ENCODE measurements around the gene POU6F2.
"Not testable (repeated sequence)": the region's sequence is repeated elsewhere in the genome, so short reads cannot be mapped to it uniquely, and the experiment has no call there.

The POU6F2 gene

GRCh38 chr7:39353615-39354376 is 376.1 kb downstream of the POU6F2 start:
- DNase-seq (ENCODE audit: low read depth in 2 of 2), result no peak

- no peak for DNase-seq (ENCODE audit: low read depth in 2 of 2)
Observed at GRCh38 chr7:39355664-39356063, 378.0 kb downstream of the POU6F2 start.

GRCh38 chr7:39356172-39356925 is 378.6 kb downstream of the POU6F2 start:
- DNase-seq (ENCODE audit: low read depth in 2 of 2), result no peak

- DNase-seq (ENCODE audit: low read depth in 2 of 2), result no peak
Observed at GRCh38 chr7:39357648-39358047, 379.9 kb downstream of the POU6F2 start.

GRCh38 chr7:39360038-39360437 is 382.3 kb downstream of the POU6F2 start:
- DNase-seq (ENCODE audit: low read depth in 2 of 2), result no peak

- DNase-seq (ENCODE audit: low read depth in 2 of 2), result no peak
Observed at GRCh38 chr7:39360766-39361165, 383.1 kb downstream of the POU6F2 start.

- DNase-seq (ENCODE audit: low read depth in 2 of 2), result no peak
Observed at GRCh38 chr7:39365751-39366295, 388.1 kb downstream of the POU6F2 start.

- DNase-seq (ENCODE audit: low read depth in 2 of 2), result no peak
Observed at GRCh38 chr7:39367451-39367850, 389.7 kb downstream of the POU6F2 start.

- DNase-seq (ENCODE audit: low read depth in 2 of 2), result no peak
Observed at GRCh38 chr7:39367943-39368342, 390.2 kb downstream of the POU6F2 start.

- DNase-seq (ENCODE audit: low read depth in 2 of 2), result no peak
Observed at GRCh38 chr7:39372383-39372782, 394.7 kb downstream of the POU6F2 start.

GRCh38 chr7:39374436-39375040 is 396.8 kb downstream of the POU6F2 start:
- no peak for DNase-seq (ENCODE audit: low read depth in 2 of 2)

- no peak for DNase-seq (ENCODE audit: low read depth in 2 of 2)
Observed at GRCh38 chr7:39375047-39375873, 397.6 kb downstream of the POU6F2 start.

- DNase-seq (ENCODE audit: low read depth in 2 of 2), result no peak
Observed at GRCh38 chr7:39375874-39376190, 398.1 kb downstream of the POU6F2 start.

- not testable (repeated sequence) for DNase-seq (ENCODE audit: low read depth in 2 of 2)
Observed at GRCh38 chr7:39376881-39377280, 399.2 kb downstream of the POU6F2 start.

GRCh38 chr7:39379416-39379815 is 401.7 kb downstream of the POU6F2 start:
- DNase-seq (ENCODE audit: low read depth in 2 of 2), result no peak

GRCh38 chr7:39383136-39383535 is 405.4 kb downstream of the POU6F2 start:
- DNase-seq (ENCODE audit: low read depth in 2 of 2), result no peak

GRCh38 chr7:39384386-39384785 is 406.7 kb downstream of the POU6F2 start:
- DNase-seq (ENCODE audit: low read depth in 2 of 2), result no peak

- no peak for DNase-seq (ENCODE audit: low read depth in 2 of 2)
Observed at GRCh38 chr7:39386718-39387117, 409.0 kb downstream of the POU6F2 start.

GRCh38 chr7:39392151-39392550 is 414.4 kb downstream of the POU6F2 start:
- DNase-seq (ENCODE audit: low read depth in 2 of 2), result no peak

- no peak for DNase-seq (ENCODE audit: low read depth in 2 of 2)
Observed at GRCh38 chr7:39394105-39394680, 416.5 kb downstream of the POU6F2 start.

- DNase-seq (ENCODE audit: low read depth in 2 of 2), result no peak
Observed at GRCh38 chr7:39399458-39399857, 421.7 kb downstream of the POU6F2 start.
